Upper lobe of left lung (tissue), 6 donors: ENCODE results near the gene STX1B. TPM values are rescaled to one million over a fixed set of nuclear protein-coding genes. Genes with fewer than 3 reads are reported as not detected.

ENCODE experiments used
- ATAC-seq, 2 donors: fragments of 200-7000 bp; cut with Tn5 transposase; one replicate each; pipeline ENCODE4 v1.9.1; 2022; ENCODE audit warnings: mild to moderate bottlenecking in 2 of 2, moderate library complexity in 2 of 2; ENCODE audit not compliant: low FRiP score in 2 of 2
- DNase-seq, 2 donors: peaks; one replicate each; pipeline ENCODE4 v3.0.0-alpha.2; 2019 to 2020
- H3K27ac ChIP-seq, 4 donors: fragments of 200-600 bp; sonication (generic); one replicate each; pipeline ENCODE4 v1.5.1; 2016 to 2019
- H3K27me3 ChIP-seq, 4 donors: fragments of 200-600 bp; sonication (generic); one replicate each; pipeline ENCODE4 v1.5.1; 2017 to 2019
- H3K36me3 ChIP-seq, 4 donors: fragments of 200-600 bp; sonication (generic); one replicate each; pipeline ENCODE4 v1.5.1; 2016 to 2019
- H3K4me1 ChIP-seq, 4 donors: fragments of 200-600 bp; sonication (generic); one replicate each; pipeline ENCODE4 v1.5.1; 2018 to 2019
- H3K4me3 ChIP-seq, 4 donors: fragments of 200-600 bp; sonication (generic); one replicate each; pipeline ENCODE4 v1.5.1; 2017 to 2019; ENCODE audit warnings: mild to moderate bottlenecking in 2 of 4, moderate library complexity in 1 of 4
- H3K9me3 ChIP-seq, 4 donors: fragments of 200-600 bp; sonication (generic); one replicate each; pipeline ENCODE4 v1.5.1; 2018 to 2019
- CTCF ChIP-seq, 6 experiments: fragments of 450-650 bp in 4 of 6; fragments of 200-600 bp in 2 of 6; sonication (generic) in 2 of 6; IDR thresholded peaks; one replicate each; pipeline ENCODE4 v1.5.1; 2016 to 2019; ENCODE audit warnings: antibody characterized with exemption in 6 of 6
- EP300 ChIP-seq, 4 donors: sonication (generic); formaldehyde crosslinking; IDR thresholded peaks; one replicate each; pipeline ENCODE4 v1.5.1; 2017; ENCODE audit warnings: antibody characterized with exemption in 4 of 4, control low read depth in 2 of 4
- POLR2A ChIP-seq, 4 donors: fragments of 450-650 bp; IDR thresholded peaks; one replicate each; pipeline ENCODE4 v1.5.1; 2016 to 2017; ENCODE audit warnings: antibody characterized with exemption in 4 of 4, mild to moderate bottlenecking in 2 of 4
- POLR2AphosphoS5 ChIP-seq, 2 donors: sonication (generic); formaldehyde crosslinking; IDR thresholded peaks; one replicate each; pipeline ENCODE4 v1.5.1; 2017; ENCODE audit warnings: antibody characterized with exemption in 2 of 2
- WGBS, 2 donors: methylation state at CpG; one replicate each; pipeline ENCODE4 v1.1.5; 2017 to 2018; 5-methylcytosine and 5-hydroxymethylcytosine counted together
- total RNA-seq, 6 donors: library from RNA; depleted of rRNA in 4 of 6; stranded (reverse); fragments of >200 nt in 4 of 6; gene quantifications; one replicate each; pipeline versions ENCODE4 v1.1.0 to v1.2.1, GENCODE V29; 2016 to 2021
- donor health status: DM: no; HTN: no; CAD: no; lungs with moderate emphysema.
- donor health status: DM: no; HTN: yes; CAD: no; lungs with severe emphysema.

Gene STX1B
- total RNA-seq, 6 donors from 2014 or later, result 0.30 to 2.1 (median 0.51) TPM

GRCh38 chr16:31009120-31009519 is 1.3 kb downstream of the STX1B start:
- ATAC-seq (no peak), DNase-seq (no peak)
- Histone ChIP-seq H3K4me1 (peaks cover 0 to 3% (median 0%) of the 10 kb centered on the region in 4 donors), H3K4me3 (no peak overlapping the region), H3K27me3 (peaks cover 0 to 27% (median 12%) of the 10 kb centered on the region in 4 donors), H3K36me3 (no peaks in the 10 kb centered on the region), H3K27ac (no peak overlapping the region), H3K9me3 (no peaks in the 10 kb centered on the region)
- TF ChIP-seq CTCF (IDR thresholded peaks at IDR 0.05) (no peak), POLR2AphosphoS5 (IDR thresholded peaks at IDR 0.05) (no peak)
- WGBS, 2 donors, result 77 to 80% methylated on average over 7 of the region's 7 CpGs

- ATAC-seq, result no peak
- 70 to 92% methylated on average over 5 of the region's 5 CpGs for WGBS, 2 donors
- Histone ChIP-seq H3K36me3 (no peaks in the 10 kb centered on the region), H3K27me3 (peaks cover 0 to 27% (median 12%) of the 10 kb centered on the region in 4 donors), H3K4me1 (peaks cover 0 to 3% (median 0%) of the 10 kb centered on the region in 4 donors), H3K27ac (no peak overlapping the region), H3K4me3 (no peak overlapping the region), H3K9me3 (no peaks in the 10 kb centered on the region)
- TF ChIP-seq CTCF (IDR thresholded peaks at IDR 0.05) (no peak), POLR2A (IDR thresholded peaks at IDR 0.05) (no peak), EP300 (IDR thresholded peaks at IDR 0.05) (no peak), POLR2AphosphoS5 (IDR thresholded peaks at IDR 0.05) (no peak)
- DNase-seq, result no peak
These were observed 1.9 kb downstream of the STX1B start for GRCh38 chr16:31008551-31008950.

- H3K27me3 ChIP-seq, result peaks cover 0 to 27% (median 12%) of the 10 kb centered on the region in 4 donors
- WGBS, 2 donors, result 55 to 58% methylated on average over 6 of the region's 6 CpGs
These were observed 2.3 kb downstream of the STX1B start for GRCh38 chr16:31008149-31008548.

GRCh38 chr16:31007684-31008083 is 2.8 kb downstream of the STX1B start:
- H3K4me1 ChIP-seq, result peaks cover 0 to 3% (median 0%) of the 10 kb centered on the region in 4 donors
- H3K4me3 ChIP-seq, result no peak overlapping the region
- H3K9me3 ChIP-seq, result no peaks in the 10 kb centered on the region
- no peak overlapping the region for H3K27ac ChIP-seq
- no peak for ATAC-seq
- peaks cover 0 to 27% (median 12%) of the 10 kb centered on the region in 4 donors for H3K27me3 ChIP-seq
- TF ChIP-seq EP300 (IDR thresholded peaks at IDR 0.05) (no peak), CTCF (IDR thresholded peaks at IDR 0.05) (no peak), POLR2A (IDR thresholded peaks at IDR 0.05) (no peak), POLR2AphosphoS5 (IDR thresholded peaks at IDR 0.05) (no peak)
- 47 to 50% methylated on average over 6 of the region's 6 CpGs for WGBS, 2 donors
- no peak for DNase-seq
- no peaks in the 10 kb centered on the region for H3K36me3 ChIP-seq

More at GRCh38 chr16:31008149-31008548, 2.3 kb downstream of the STX1B start:
- Histone ChIP-seq H3K4me1 (peaks cover 0 to 3% (median 0%) of the 10 kb centered on the region in 4 donors), H3K36me3 (no peaks in the 10 kb centered on the region), H3K4me3 (no peak overlapping the region), H3K9me3 (no peaks in the 10 kb centered on the region), H3K27ac (no peak overlapping the region)
- no peak for TF ChIP-seq EP300 (IDR thresholded peaks at IDR 0.05)
- ATAC-seq, result no peak
- no peak for DNase-seq

GRCh38 chr16:31006589-31006988 is 3.8 kb downstream of the STX1B start:
- Histone ChIP-seq H3K27me3 (peaks cover 0 to 27% (median 12%) of the 10 kb centered on the region in 4 donors), H3K4me1 (peaks cover 0 to 3% (median 0%) of the 10 kb centered on the region in 4 donors), H3K4me3 (no peak overlapping the region), H3K9me3 (no peaks in the 10 kb centered on the region), H3K27ac (no peak overlapping the region), H3K36me3 (no peaks in the 10 kb centered on the region)
- DNase-seq, result no peak
- 84 to 90% methylated on average over 8 of the region's 8 CpGs for WGBS, 2 donors
- ATAC-seq, result no peak
- TF ChIP-seq EP300 (IDR thresholded peaks at IDR 0.05) (no peak), CTCF (IDR thresholded peaks at IDR 0.05) (no peak), POLR2A (IDR thresholded peaks at IDR 0.05) (no peak), POLR2AphosphoS5 (IDR thresholded peaks at IDR 0.05) (no peak)
